DOHH2 (cell line): ENCODE measurements around the gene IRF6.

ENCODE experiments used
- H3F3A ChIP-seq: fragments of 200-600 bp; sonication (generic), shearing (Covaris generic); 2 replicates; pipeline ENCODE4 v1.6.0; 2016; ENCODE audit warnings: antibody characterized with exemption, mild to moderate bottlenecking; ENCODE audit not compliant: control insufficient read depth, insufficient read depth
- H3K27ac ChIP-seq: fragments of 200-600 bp; sonication (generic); 2 replicates; pipeline ENCODE4 v1.5.1; 2014; ENCODE audit warnings: low read depth, mild to moderate bottlenecking, low read length, moderate library complexity
- H3K27me3 ChIP-seq: fragments of 200-600 bp; sonication (generic); 2 replicates; pipeline ENCODE4 v1.6.1; 2014; ENCODE audit warnings: mild to moderate bottlenecking, low read length, mixed read lengths; ENCODE audit not compliant: control insufficient read depth
- H3K36me3 ChIP-seq: fragments of 200-600 bp; sonication (generic); 2 replicates; pipeline ENCODE4 v1.6.1; 2014; ENCODE audit warnings: mild to moderate bottlenecking, low read length, moderate library complexity, mixed read lengths; ENCODE audit not compliant: control insufficient read depth
- H3K4me1 ChIP-seq: fragments of 200-600 bp; sonication (generic); 2 replicates; pipeline ENCODE4 v1.6.1; 2014; ENCODE audit warnings: mild to moderate bottlenecking, low read length, mixed read lengths; ENCODE audit not compliant: control insufficient read depth
- H3K4me2 ChIP-seq: fragments of 200-600 bp; sonication (generic); 2 replicates; pipeline ENCODE4 v1.6.0; 2014; ENCODE audit warnings: mild to moderate bottlenecking, low read length, moderate library complexity
- H3K4me3 ChIP-seq: fragments of 200-600 bp; sonication (generic); 2 replicates; pipeline ENCODE4 v1.5.1; 2014; ENCODE audit warnings: mild to moderate bottlenecking, low read length, mixed read lengths
- H3K79me2 ChIP-seq: fragments of 200-600 bp; sonication (generic); 2 replicates; pipeline ENCODE4 v1.6.1; 2014; ENCODE audit warnings: mild to moderate bottlenecking, low read length, mixed read lengths; ENCODE audit not compliant: control insufficient read depth
- H3K9me2 ChIP-seq: fragments of 200-600 bp; sonication (generic); replicated peaks from 2 replicates; pipeline ENCODE4 v1.6.1; 2014; ENCODE audit warnings: mild to moderate bottlenecking, low read length, mixed read lengths; ENCODE audit not compliant: control insufficient read depth
- H3K9me3 ChIP-seq: fragments of 200-600 bp; sonication (generic); 2 replicates; pipeline ENCODE4 v1.6.1; 2014; ENCODE audit warnings: antibody characterized with exemption, low read length, mixed read lengths; ENCODE audit not compliant: control insufficient read depth, insufficient read depth
- H4K20me1 ChIP-seq: fragments of 200-600 bp; sonication (generic); 2 replicates; pipeline ENCODE4 v1.6.0; 2014; ENCODE audit warnings: low read depth, mild to moderate bottlenecking, antibody characterized with exemption, low read length, moderate library complexity; ENCODE audit not compliant: control insufficient read depth, insufficient read depth
- CTCF ChIP-seq: fragments of 200-600 bp; sonication (generic); IDR thresholded peaks from one replicate; pipeline ENCODE4 v1.5.1; 2014; ENCODE audit warnings: antibody characterized with exemption, mild to moderate bottlenecking, low read depth, low read length; ENCODE audit not compliant: poor library complexity, severe bottlenecking
- EZH2phosphoT487 ChIP-seq: fragments of 200-600 bp; sonication (generic); IDR thresholded peaks from 2 replicates; pipeline ENCODE4 v1.6.1; 2017; ENCODE audit warnings: borderline replicate concordance, mild to moderate bottlenecking, antibody characterized with exemption, low read length, moderate library complexity, mixed read lengths

IRF6 gene

GRCh38 chr1:209816923-209817322 lies 11.0 kb upstream of the IRF6 start:
- Histone ChIP-seq H3F3A (no peaks in the 10 kb centered on the region), H3K4me1 (no peaks in the 10 kb centered on the region), H3K27me3 (peaks cover 15% of the 10 kb centered on the region), H3K4me3 (no peak overlapping the region), H3K36me3 (no peaks in the 10 kb centered on the region), H3K9me3 (no peaks in the 10 kb centered on the region), H4K20me1 (no peaks in the 10 kb centered on the region), H3K4me2 (no peak overlapping the region), H3K9me2 (no peaks in the 10 kb centered on the region), H3K79me2 (no peaks in the 10 kb centered on the region), H3K27ac (no peak overlapping the region)
- no peak for TF ChIP-seq EZH2phosphoT487
- TF ChIP-seq CTCF = no peak

DNA sequence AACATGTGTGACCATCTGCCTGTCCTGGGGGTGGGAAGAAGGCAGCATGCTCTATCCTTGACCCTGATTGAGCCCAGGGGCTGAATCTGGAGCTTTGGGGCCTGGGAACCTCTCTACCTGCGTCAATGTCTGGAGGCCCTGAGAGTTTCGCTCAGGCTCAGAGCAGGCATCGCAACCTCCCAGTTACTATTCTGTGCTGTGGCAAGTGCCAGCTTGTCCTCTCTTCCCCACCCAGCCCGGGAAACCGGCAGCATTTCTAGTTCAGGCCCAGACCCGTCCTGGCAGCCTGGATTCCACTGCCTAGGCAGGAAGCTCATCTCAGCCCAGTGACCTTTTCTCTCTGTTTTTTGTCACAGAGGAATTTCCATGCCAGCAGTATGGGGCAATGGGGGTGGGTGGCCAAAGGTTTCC lies 10.0 kb upstream of the IRF6 start:
- H3K4me1 ChIP-seq = no peaks in the 10 kb centered on the region
- no peaks in the 10 kb centered on the region for H3K9me3 ChIP-seq
- H4K20me1 ChIP-seq = no peaks in the 10 kb centered on the region
- H3K36me3 ChIP-seq = no peaks in the 10 kb centered on the region
- no peak overlapping the region for H3K4me2 ChIP-seq
- H3K4me3 ChIP-seq = no peak overlapping the region
- no peaks in the 10 kb centered on the region for H3K79me2 ChIP-seq
- no peak overlapping the region for H3K27ac ChIP-seq
- no peaks in the 10 kb centered on the region for H3K9me2 ChIP-seq
- no peaks in the 10 kb centered on the region for H3F3A ChIP-seq
- TF ChIP-seq CTCF = no peak
- no peak for TF ChIP-seq EZH2phosphoT487
- H3K27me3 ChIP-seq = peaks cover 15% of the 10 kb centered on the region

DNA sequence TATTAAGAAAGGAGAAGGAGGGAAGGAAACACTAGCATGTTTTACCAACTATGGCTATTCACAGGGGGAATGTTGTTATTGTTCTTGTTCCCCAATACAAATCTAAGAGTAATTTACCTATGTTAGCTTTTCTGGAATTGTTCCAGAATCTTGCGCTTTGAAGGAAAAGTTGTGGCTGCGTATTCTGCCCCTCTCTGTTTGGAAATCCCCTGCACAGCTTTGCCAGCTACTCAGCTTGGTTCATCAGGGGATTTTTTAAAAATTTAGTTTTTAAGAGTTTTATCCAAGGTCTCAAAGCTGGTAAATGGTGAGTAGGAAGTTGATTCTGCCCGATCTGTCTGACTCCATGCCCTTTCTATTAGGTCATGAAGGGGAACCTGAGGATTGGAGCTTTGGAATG lies 9.5 kb upstream of the IRF6 start:
- Histone ChIP-seq H4K20me1 (no peaks in the 10 kb centered on the region), H3K36me3 (no peaks in the 10 kb centered on the region), H3K9me2 (no peaks in the 10 kb centered on the region), H3K4me2 (no peak overlapping the region), H3F3A (no peaks in the 10 kb centered on the region), H3K27me3 (peaks cover 15% of the 10 kb centered on the region), H3K4me1 (no peaks in the 10 kb centered on the region), H3K9me3 (no peaks in the 10 kb centered on the region), H3K27ac (no peak overlapping the region), H3K4me3 (no peak overlapping the region), H3K79me2 (no peaks in the 10 kb centered on the region)
- TF ChIP-seq EZH2phosphoT487 = no peak
- TF ChIP-seq CTCF = no peak

DNA sequence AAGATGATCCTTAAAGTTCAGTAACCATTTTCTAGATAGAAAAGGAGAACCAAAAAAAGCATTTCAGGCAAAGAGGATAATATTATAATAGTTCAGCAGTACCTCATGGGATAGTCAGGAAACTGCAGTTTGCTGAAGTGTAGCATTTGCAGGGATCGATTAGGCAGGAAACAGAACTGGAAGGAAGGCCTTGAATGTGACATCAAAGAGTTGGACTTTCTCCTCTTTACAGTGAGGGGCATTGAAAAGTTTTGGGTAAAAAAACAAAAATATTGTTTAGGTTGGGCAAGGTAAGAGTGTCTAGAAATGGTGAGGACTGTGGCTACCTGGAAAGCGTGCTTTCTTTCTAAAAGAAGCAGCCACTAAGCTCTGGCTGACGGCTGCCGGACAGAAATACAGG lies 8.0 kb upstream of the IRF6 start:
- Histone ChIP-seq H4K20me1 (no peaks in the 10 kb centered on the region), H3K79me2 (no peaks in the 10 kb centered on the region), H3K4me2 (no peak overlapping the region), H3K36me3 (no peaks in the 10 kb centered on the region), H3K27ac (no peak overlapping the region), H3F3A (no peaks in the 10 kb centered on the region), H3K9me2 (no peaks in the 10 kb centered on the region), H3K4me3 (no peak overlapping the region), H3K9me3 (no peaks in the 10 kb centered on the region), H3K4me1 (no peaks in the 10 kb centered on the region), H3K27me3 (peaks cover 8% of the 10 kb centered on the region; the same call in 1 of the 2 replicates)
- TF ChIP-seq CTCF = no peak
- TF ChIP-seq EZH2phosphoT487 = no peak
